Measurements from ENCODE around the gene PACSIN2. TPM values are rescaled to one million over a fixed set of nuclear protein-coding genes. Genes with fewer than 3 reads are reported as not detected.

The PACSIN2 gene
- total and polyA plus RNA-seq, 2 of the 13 experiments (the other 11 are each of a cell fraction or from before 2014, with no cell fraction given): 54.1 to 68.8 TPM

GRCh38 chr22:42994917-42995562 lies 19.9 kb downstream of the PACSIN2 start (continued):
- TF ChIP-seq ATF2 (CRISPR knock-in tag; IDR thresholded peaks at IDR 0.05) (peak; percentile 62; the same call in 1 of the 2 replicates), REPIN1 (CRISPR knock-in tag; IDR thresholded peaks at IDR 0.05; ENCODE audit: borderline replicate concordance, low read depth) (no peak; the same call in 1 of the 2 replicates), ZNF564 (CRISPR knock-in tag; IDR thresholded peaks at IDR 0.05) (no peak), BCL3 (CRISPR knock-in tag; IDR thresholded peaks at IDR 0.05) (no peak), PAWR (CRISPR knock-in tag; IDR thresholded peaks at IDR 0.05; ENCODE audit: borderline replicate concordance) (no peak), ZNF234 (CRISPR knock-in tag; conservative IDR thresholded peaks at IDR 0.05) (no peak), ZNF567 (CRISPR knock-in tag; IDR thresholded peaks at IDR 0.05; ENCODE audit: borderline replicate concordance) (0 out of 2 replicates have a peak, but pooled peaks have one; percentile 60), ZNF205 (CRISPR knock-in tag; IDR thresholded peaks at IDR 0.05) (peak; percentile 52; the same call in 1 of the 2 replicates), PAXIP1 (CRISPR knock-in tag; conservative IDR thresholded peaks at IDR 0.05) (peak; percentile 85), RBAK (CRISPR knock-in tag; IDR thresholded peaks at IDR 0.05) (no peak), TEAD3 (CRISPR knock-in tag; optimal IDR thresholded peaks at IDR 0.05; ENCODE audit: borderline replicate concordance) (peak; percentile 87), ZFY (CRISPR knock-in tag; IDR thresholded peaks at IDR 0.05) (no peak; the same call in 1 of the 2 replicates), ARID5B (CRISPR knock-in tag; IDR thresholded peaks at IDR 0.05) (peak; percentile 92), ZNF17 (CRISPR knock-in tag; IDR thresholded peaks at IDR 0.05) (no peak), ERF (CRISPR knock-in tag; IDR thresholded peaks at IDR 0.05) (no peak)
